ENCODE results near the gene IL1RL2. TPM values are rescaled to one million over a fixed set of nuclear protein-coding genes. Genes with fewer than 3 reads are reported as not detected.

The IL1RL2 gene
- total RNA-seq, 1 donor from 2014 or later: not detected

DNA sequence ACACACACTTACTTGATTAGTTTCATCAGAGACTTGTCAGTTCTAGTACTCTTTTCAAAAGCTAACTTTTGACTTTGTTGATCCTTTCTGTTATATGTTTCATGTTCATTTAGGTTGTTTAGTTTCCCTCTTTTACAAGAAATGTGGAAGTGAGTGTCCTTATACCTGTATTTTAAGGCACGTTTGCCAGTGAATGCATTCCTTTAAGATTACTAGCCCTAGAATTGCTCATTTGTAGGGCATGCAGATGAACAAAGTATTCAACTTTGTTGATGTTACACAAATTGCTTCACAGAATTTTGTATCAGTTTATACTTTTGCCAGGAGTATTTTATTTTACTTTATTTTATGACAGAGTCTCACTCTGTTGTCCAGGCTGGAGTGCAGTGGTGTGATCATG lies 6.3 kb downstream of the IL1RL2 start:
- DNase-seq (ENCODE audit: low spot score): no peak

GRCh38 chr2:102194609-102195268 lies 7.9 kb downstream of the IL1RL2 start:
- DNase-seq (ENCODE audit: low spot score): no peak

- no peak for DNase-seq (ENCODE audit: low spot score)
Observed at GRCh38 chr2:102197389-102198137, 10.7 kb downstream of the IL1RL2 start.

GRCh38 chr2:102200539-102200938 lies 13.7 kb downstream of the IL1RL2 start:
- DNase-seq (ENCODE audit: low spot score): no peak

- no peak for DNase-seq (ENCODE audit: low spot score)
Observed at GRCh38 chr2:102204638-102205037, 17.8 kb downstream of the IL1RL2 start.

DNA sequence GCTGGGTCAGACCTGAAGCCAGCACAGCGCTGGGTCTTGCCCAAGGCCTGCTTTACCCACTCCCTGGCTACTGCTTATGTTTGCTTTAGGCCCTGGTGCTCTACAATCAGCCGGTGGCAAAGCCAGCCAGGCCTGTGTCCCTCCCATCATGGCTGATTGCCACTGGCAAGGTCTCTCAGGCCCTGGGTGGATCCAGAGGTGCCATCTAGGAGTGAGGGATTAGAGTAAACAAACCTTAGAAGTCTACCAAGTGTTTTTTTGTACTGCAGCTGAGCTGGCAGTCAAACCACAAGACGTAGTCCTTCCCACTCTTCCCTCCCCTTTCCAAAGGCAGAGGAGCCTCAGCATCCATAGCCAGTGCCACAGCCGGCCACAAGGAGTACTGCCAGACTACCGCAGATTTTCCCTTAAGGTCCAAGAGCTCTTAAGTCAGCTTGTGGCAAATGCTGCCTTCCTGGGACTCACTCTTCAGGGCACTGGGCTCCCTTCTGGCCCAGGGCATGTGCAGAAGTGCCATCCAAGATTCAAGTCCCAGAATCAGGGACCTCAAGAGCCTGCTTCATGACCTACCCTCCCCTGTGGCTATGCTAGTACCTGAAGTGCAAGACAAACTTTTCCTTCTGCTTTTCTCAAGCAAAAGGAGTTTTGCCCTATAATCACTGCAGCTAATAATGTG lies 20.0 kb downstream of the IL1RL2 start:
- DNase-seq (ENCODE audit: low spot score): no peak

DNA sequence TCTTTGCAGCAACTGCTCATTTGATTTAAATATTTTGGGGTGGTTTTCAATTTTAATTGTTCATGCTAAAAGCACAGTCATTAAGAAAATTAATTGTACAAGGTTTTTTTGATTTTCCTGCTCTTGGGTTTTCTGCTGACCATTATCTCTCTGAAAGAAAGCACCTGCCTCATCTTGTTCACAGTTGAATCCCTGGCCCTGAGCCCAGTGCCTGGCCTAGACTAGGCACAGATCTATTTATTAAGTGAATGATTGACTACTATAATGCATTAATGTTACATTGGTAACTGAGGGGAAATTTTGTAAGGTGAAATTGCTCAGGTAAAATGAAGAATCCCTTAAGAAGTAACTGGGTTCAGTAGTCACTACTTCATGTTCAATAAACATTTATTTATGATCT lies 22.0 kb downstream of the IL1RL2 start:
- no peak for DNase-seq (ENCODE audit: low spot score)

DNA sequence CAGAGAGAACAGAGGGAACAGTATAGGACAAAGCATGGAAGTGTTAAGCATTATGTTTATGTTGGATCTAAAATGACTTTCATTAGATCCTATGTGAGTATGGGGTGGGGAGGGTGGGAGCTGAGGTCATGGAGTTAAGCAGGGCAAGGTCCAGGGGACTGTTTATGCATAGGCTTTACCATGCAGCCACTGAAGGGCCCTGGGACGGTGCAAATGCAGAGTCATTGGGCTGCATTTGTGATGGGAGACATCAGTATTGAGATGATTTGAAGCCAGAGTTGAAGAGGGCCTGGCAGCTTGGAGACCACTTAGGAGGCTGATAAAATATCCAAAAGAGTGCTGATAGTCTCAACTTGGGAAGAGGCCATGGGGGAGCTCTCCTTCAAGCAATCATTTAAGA lies 22.7 kb downstream of the IL1RL2 start:
- DNase-seq (ENCODE audit: low spot score): no peak

DNA sequence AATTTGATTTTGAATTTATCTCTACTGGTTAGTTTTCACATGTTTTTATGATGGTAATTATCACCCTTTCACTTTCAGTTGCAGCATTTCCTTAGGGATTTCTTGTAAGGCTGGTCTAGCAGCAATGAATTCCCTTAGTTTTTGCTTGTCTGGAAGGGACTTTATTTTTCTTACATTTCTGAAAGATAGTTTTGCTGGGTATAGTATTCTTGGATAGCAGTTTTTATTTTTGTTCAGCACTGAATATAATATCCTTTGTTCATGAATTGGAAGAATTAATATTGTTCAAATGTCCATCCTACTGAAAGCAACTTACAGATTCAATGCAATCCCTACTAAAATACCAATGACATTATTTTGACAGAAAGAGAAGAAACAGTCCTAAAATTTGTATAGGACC lies 30.2 kb downstream of the IL1RL2 start:
- no peak for DNase-seq (ENCODE audit: low spot score)

DNA sequence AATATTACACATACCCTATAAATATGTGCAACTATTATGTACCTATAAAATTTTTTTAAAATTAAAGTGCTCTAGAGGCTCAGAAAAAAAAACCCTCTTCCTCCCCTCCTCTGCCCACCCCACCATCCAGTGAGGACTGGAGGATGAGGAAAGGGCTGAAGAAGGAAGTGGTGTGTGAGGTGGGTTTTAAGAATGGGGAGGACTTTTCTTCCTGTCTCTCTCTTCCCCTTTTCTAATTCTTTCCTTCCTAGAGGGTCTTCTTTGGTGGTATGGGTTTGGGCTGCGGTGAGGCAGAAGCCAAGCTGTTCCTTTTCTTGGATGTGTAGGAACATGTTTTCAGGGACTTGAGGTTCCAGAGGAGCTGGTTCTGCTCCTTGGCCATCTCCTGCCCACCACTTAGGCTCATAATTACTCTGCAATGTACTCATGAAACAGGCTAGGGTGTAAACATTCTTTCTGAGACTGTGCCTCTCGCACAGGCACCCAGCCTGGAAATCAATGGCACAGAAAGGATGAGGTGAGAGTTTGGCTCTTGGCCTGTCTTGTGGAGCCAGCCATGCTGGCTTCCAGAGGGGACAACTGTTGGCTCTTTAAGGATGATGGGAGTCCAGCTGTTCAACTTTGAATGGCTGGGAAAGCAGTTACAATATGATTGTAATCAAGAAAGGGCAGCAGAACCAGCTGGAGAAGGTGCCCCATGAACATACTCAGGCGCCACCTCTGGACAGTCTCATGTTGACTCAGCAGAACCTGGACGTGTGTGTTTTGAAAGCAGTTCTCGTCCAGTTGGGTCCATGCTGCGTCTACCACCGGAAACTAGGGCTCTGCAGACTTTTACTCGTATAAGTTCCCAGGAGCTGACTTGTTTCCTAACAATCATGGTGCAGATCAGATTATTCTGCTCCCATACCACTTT lies 38.3 kb downstream of the IL1RL2 start:
- no peak for DNase-seq (ENCODE audit: low spot score)

- DNase-seq (ENCODE audit: low spot score): peak; percentile 35
Observed at GRCh38 chr2:102226171-102226570, 39.3 kb downstream of the IL1RL2 start.

DNA sequence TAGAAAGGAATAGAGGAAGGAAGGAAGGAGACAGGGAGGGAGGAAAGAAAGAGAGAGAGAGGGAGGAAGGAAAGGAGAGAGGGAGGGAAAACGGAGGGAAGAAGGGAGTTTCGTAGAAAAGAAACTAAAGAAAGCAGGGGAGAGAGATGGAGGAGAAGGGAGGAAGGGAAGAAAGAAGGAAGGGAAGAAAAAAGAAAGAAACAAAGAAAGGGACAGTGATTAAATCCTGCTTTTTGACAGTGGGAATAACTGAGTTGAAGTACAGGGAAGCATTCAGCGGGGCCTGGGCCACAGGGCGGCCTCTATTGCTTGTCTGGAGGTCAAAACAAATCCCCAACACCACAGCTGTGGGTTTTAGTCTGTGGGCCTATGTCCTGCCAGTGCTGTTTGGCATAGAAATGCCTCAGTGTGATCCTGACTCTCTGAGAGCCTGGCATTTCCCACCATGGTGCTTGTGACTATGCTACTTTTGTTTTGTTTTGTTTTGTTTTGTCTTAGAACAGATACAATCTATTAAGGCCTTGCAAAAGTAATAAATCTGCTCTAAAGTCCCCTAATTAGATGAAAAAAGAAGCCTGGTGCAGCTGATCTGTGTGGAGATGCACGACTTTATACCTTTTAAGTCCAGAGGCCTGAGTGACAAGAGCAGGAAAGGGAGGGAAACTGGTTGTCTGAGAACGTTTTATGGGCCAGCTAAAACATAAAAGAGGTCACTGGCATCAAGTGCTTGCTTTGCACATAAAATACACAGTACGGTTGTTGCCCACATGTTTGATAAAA lies 40.0 kb downstream of the IL1RL2 start:
- peak; percentile 40 for DNase-seq (ENCODE audit: low spot score)

DNA sequence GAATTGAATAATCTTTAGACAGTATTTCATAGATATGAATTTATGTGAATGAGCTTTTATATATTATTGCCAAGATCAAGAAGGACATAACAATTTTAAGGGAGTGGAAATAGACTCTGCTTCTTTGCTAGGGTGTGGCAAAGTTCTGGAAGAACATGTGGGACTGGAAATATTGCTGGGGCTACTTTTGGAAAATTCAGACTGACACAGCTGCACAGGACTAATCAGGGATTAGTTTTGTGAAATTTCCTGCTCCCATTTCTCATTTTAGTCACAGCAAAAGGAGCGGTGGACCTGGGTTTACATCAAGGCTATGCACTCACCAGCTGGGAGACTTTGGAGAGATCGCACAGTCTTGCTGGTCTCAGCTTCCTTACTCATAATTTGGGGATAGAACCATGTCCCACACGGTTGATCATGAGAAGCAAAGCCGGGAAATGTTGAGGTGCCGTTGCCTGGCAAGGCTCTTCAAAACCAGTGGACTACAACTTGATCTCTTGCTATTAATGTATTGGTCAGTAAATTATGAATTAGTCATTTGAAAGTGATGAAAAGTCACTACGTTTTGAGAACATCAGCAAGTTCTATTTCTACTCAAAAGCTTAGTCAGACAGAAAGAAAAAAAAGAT lies 42.4 kb downstream of the IL1RL2 start:
- DNase-seq (ENCODE audit: low spot score): peak; percentile 35

GRCh38 chr2:102230410-102230909 lies 43.6 kb downstream of the IL1RL2 start:
- DNase-seq (ENCODE audit: low spot score): no peak

DNA sequence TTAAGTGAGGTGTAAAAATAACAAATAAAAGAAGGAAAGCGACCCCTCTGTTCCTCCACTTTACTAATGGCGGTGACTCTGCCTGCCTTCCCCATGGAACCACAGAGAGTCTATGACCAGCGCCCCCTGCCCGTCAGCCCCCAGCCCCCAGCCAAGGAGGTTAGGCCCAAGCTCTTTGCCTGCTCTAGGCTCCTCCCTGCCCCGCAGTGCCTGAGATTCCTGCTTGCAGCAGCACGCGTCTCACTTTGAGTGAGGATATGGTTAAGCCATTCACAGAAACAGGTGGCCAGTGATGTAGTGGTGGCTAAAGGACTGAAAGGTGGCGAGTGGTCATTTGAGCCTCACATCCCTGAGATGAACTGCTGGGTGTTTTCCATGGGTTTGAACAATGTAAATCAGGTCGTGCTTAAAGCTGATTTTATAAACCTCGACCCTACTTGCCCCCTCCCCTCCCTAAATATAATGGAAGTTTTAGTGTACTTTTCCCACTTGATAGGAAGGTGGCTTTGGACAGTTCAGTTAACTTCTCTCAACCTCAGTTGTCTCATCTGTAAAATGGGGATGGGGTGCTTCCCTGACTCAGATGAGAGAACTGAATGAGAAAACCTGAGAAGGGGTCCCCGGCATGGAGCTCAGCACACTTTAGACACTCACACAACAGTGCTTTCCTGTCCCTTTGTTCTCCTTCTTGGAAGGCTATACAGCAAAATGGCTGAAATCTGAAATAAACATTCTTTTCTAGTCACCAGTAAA lies 46.5 kb downstream of the IL1RL2 start:
- no peak for DNase-seq (ENCODE audit: low spot score)

GRCh38 chr2:102235042-102235473 lies 48.2 kb downstream of the IL1RL2 start:
- no peak for DNase-seq (ENCODE audit: low spot score)

GRCh38 chr2:102235491-102235890 lies 48.7 kb downstream of the IL1RL2 start:
- peak; percentile 27 for DNase-seq (ENCODE audit: low spot score)

- no peak for DNase-seq (ENCODE audit: low spot score)
Observed at GRCh38 chr2:102236132-102236531, 49.3 kb downstream of the IL1RL2 start.

DNA sequence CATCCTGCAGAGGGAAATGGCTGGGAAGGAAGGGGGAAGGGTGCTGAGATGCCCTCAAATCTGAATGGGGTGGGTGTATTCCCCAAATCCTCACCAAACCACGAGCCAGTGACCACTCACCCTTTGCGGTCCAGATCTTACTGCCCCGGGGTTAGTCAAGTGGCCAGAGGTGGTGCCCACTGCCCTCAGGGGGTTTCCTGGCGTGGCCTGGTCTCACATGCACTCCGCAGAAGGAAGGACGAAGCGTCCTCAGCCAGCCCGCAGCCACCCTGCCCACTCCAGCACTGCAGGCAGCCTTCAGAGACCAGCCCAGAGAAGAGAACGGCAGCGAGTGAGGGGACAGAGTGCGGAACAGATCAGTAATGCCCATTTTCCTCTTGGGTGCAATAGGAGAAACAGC lies 50.4 kb downstream of the IL1RL2 start:
- DNase-seq (ENCODE audit: low spot score): no peak
